H1 (cell line): ENCODE data around the gene FOXN3. TPM values are rescaled to one million over a fixed set of nuclear protein-coding genes. Genes with fewer than 3 reads are reported as not detected.

Source experiments
- CREB1 ChIP-seq: IDR thresholded peaks from 2 replicates; pipeline ENCODE4 v1.6.1; 2012; ENCODE audit warnings: inconsistent platforms
- CTCF ChIP-seq, 3 experiments: IDR thresholded peaks; 1 replicate in 2 of 3; 2 replicates in 1 of 3; pipeline versions ENCODE4 v1.5.1 to v1.6.1; 2011; ENCODE audit warnings: low read length in 3 of 3, mild to moderate bottlenecking in 3 of 3, inconsistent platforms in 2 of 3, low read depth in 1 of 3, moderate library complexity in 1 of 3; ENCODE audit not compliant: insufficient read depth in 1 of 3; ENCODE audit errors: control extremely low read depth in 1 of 3
- EP300 ChIP-seq, 2 experiments: IDR thresholded peaks; 1 replicate in 1 of 2; 2 replicates in 1 of 2; pipeline ENCODE4 v1.6.1; 2011 to 2012; ENCODE audit warnings: low read depth in 2 of 2, low read length in 2 of 2, mild to moderate bottlenecking in 2 of 2, borderline replicate concordance in 1 of 2, inconsistent platforms in 1 of 2, moderate library complexity in 1 of 2
- JUND ChIP-seq: IDR thresholded peaks from 2 replicates; pipeline ENCODE4 v1.6.1; 2011; ENCODE audit warnings: mild to moderate bottlenecking, improper control_type of control experiment, low read length
- KDM1A ChIP-seq: fragments of 200-600, 300-600 bp; sonication (generic); IDR thresholded peaks from 2 replicates; pipeline ENCODE4 v1.7.1; 2016; ENCODE audit warnings: mild to moderate bottlenecking, low read length, borderline replicate concordance
- RXRA ChIP-seq: IDR thresholded peaks from 2 replicates; pipeline ENCODE4 v1.6.1; 2011; ENCODE audit warnings: low read depth, mild to moderate bottlenecking, low read length, moderate library complexity; ENCODE audit not compliant: insufficient read depth
- polyA plus RNA-seq, 7 experiments: library from polyadenylated mRNA; depleted of rRNA in 3 of 7; stranded (reverse) in 5 of 7; unstranded in 2 of 7; fragments of >200 nt in 5 of 7; fragments of 200-250 nt in 2 of 7; gene quantifications; 1 replicate in 5 of 7; 2 replicates in 1 of 7; 4 replicates in 1 of 7; pipeline versions ENCODE4 v1.2.1 to v1.2.3, GENCODE V29; 2011 to 2013; ENCODE audit warnings: missing spikeins in 2 of 7, mixed read lengths in 2 of 7
- total RNA-seq: library from RNA; stranded (reverse); fragmentation: NEBNext Ultra II Directional; extraction: Animal tissue kit (Norgen Biotek cat#: 25700); gene quantifications from 2 replicates; pipeline ENCODE4 v1.2.1, GENCODE V29; 2021

The FOXN3 gene
- total and polyA plus RNA-seq, 2 of the 8 experiments (the other 6 are each of a cell fraction or from before 2014, with no cell fraction given) = 52.6 to 178 TPM

- TF ChIP-seq KDM1A (no peak), CTCF (IDR thresholded peaks at IDR 0.05; ENCODE audit: control extremely low read depth in 1 of 3, insufficient read depth in 1 of 3, low read depth in 1 of 3, low read length in 3 of 3) (no peak), RXRA (no peak), EP300 (IDR thresholded peaks at IDR 0.05; ENCODE audit: borderline replicate concordance in 1 of 2, low read depth in 2 of 2, low read length in 2 of 2) (no peak), JUND (no peak), CREB1 (no peak)
Observed at GRCh38 chr14:89348722-89349121, 68.3 kb downstream of the FOXN3 start (continued).
